ENCODE measurements around the gene ARID2. TPM values are rescaled to one million over a fixed set of nuclear protein-coding genes. Genes with fewer than 3 reads are reported as not detected.

Gene ARID2
- total RNA-seq, 1 donor from 2014 or later = 14.3 TPM

DNA sequence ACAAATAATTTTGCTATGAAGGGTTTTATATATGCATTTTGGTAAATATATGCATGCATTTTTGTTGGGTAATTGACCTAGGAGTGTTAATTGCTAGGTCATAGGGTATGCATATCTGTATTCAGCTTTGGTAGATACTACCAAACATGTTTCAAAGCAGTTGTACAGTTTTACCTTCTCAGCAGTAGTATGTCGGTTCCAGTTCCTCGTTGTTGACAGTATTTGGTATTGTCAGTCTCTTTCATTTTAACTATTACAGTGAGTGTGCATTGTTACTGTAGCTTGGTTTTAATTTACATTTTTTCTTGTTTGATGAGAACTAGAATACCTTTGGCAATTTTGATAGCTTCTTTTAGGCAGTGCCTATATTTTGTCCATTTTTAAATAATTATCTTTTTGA, 98.9 kb downstream of the ARID2 start:
- ATAC-seq (ENCODE audit: poor library complexity) = no peak
- intact Hi-C loops (cut with DNase I) = no loop called here
- no peak for DNase-seq

DNA sequence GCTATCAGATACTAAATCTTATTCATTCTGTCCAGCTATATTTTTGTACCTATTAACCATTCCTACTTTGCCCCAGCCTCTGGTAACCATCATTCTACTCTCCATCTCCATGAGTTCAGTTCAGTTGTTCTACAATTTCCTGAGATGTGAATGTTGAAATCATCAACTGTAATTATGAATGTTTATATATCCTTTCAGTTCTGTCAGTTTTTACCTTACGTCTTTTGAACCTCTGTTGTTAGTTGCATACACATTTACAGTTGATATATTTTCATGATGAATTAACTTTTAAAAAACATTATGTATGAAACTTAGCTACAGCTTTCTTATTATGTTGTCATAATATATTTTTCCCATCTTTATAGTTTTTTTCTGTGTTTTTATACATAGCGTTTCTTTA, 102.1 kb downstream of the ARID2 start:
- DNase-seq (no peak), ATAC-seq (ENCODE audit: poor library complexity) (no peak)
- intact Hi-C loops (cut with DNase I) = no loop called here

DNA sequence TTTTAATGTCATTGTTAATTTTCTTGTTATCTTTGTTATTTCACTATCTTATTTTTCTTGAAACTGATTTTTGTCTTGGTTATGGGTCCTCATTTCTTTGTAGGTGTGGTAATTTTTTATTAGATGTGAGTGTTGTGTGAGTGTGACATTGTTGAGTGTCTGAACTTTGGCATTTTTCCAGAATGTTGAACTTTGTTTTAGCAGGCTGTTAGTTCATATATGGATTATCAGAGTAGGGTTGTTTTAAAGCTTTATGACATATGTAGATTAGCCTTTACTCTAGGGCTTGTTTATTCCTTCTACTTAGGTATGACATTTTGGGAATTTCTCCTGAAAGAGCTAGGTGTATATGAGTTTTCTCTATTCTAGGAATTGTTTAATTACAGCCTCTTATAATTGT, 103.9 kb downstream of the ARID2 start:
- DNase-seq (no peak), ATAC-seq (ENCODE audit: poor library complexity) (peak; percentile 39)
- intact Hi-C loops (cut with DNase I) = no loop called here

DNA sequence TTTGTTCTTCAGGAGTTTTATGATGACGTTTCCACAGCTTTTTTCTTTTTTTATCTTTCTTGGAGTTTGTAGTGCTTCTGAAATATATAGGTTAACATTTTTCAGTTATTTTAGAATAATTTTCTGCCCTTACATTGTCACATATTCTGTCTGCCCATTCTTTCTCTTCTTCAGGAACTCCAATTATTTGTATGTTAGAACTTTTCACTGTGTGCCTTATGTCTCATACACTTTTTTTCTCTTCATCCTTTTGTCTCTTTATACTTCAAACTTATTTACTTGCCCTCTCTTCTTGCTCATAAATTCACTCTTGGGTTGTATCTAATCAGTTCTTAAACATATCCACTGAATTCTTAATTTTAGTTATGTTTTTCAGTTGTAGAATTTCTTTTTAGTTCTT, 105.3 kb downstream of the ARID2 start:
- no peak for ATAC-seq (ENCODE audit: poor library complexity)
- intact Hi-C loops (cut with DNase I) = no loop called here

DNA sequence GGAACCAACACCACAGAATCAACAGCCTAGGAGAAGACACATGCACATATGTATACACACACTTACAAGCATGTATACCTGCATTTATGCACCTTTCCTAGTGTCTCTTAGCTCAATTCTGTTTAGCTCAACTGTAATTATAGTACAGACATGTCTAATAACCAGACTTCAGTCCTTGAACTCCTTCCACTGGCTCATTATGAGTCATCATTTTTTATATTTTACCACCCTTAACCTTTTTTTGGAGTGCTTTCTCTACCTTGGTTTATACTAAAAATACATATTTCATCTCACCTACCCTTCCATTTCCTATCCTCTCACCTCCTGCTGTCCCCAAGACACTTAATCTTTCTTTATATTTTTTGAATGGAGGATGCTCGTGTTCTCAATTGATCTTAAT, 110.4 kb downstream of the ARID2 start:
- intact Hi-C loops (cut with DNase I) = no loop called here
- DNase-seq = no peak
- ATAC-seq (ENCODE audit: poor library complexity) = no peak

More for the DNA sequence above, 105.3 kb downstream of the ARID2 start:
- DNase-seq = no peak

DNA sequence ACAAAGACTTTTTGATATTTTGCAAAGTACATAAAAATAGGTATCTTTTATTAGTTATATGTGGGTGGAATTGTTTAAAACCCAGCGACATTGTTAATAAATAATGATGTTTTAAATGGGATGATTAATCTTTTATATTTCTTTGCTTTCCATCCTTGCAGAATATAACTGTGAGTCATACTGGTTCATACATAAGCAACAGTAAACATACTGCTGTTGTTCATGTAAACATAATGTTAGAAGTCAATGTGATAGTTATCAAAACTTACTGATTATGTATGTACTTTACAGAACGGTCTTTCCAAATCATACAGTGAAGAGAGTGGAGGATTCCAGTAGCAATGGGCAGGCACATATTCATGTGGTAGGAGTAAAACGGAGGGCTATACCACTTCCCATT, 119.8 kb downstream of the ARID2 start:
- intact Hi-C loops (cut with DNase I) = no loop called here
- DNase-seq (no peak), ATAC-seq (ENCODE audit: poor library complexity) (no peak)

DNA sequence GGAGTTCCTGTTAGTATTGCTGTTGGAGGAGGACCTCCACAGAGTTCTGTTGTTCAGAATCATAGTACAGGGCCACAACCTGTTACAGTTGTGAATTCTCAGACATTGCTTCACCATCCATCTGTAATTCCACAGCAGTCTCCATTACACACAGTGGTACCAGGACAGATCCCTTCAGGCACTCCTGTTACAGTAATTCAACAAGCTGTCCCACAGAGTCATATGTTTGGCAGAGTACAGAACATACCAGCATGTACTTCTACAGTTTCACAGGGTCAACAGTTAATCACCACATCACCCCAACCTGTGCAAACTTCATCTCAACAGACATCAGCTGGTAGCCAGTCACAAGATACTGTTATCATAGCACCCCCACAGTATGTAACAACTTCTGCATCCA, 120.8 kb downstream of the ARID2 start:
- DNase-seq (no peak), ATAC-seq (ENCODE audit: poor library complexity) (no peak)
- intact Hi-C loops (cut with DNase I) = no loop called here

DNA sequence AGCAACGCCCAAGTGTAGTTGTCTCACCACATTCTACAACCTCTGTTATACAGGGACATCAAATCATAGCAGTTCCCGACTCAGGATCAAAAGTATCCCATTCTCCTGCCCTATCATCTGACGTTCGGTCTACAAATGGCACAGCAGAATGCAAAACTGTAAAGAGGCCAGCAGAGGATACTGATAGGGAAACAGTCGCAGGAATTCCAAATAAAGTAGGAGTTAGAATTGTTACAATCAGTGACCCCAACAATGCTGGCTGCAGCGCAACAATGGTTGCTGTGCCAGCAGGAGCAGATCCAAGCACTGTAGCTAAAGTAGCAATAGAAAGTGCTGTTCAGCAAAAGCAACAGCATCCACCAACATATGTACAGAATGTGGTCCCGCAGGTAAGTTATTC, 123.0 kb downstream of the ARID2 start:
- intact Hi-C loops (cut with DNase I) = no loop called here
- ATAC-seq (ENCODE audit: poor library complexity) (peak; percentile 88), DNase-seq (peak; percentile 69)

DNA sequence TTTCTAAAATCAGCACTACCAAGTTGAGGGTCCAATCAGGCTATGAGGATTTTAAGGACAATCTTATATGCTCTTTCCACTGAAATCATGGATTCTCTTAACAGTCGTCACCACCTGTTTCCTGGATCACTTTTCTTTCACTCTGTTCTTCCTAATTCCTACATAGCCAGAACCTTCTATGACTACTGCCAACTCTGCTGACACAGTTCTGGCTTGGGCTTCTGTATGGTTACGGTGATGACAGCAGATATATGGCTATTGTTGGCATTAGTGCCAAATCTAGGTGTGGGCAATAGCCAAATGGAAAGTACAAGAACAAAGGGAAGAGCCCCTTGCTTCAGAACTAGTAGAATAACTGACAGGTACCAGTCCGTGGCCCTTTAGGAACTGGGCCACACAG, 124.0 kb downstream of the ARID2 start:
- intact Hi-C loops (cut with DNase I) = no loop called here
- DNase-seq = no peak
- peak; percentile 43 for ATAC-seq (ENCODE audit: poor library complexity)

DNA sequence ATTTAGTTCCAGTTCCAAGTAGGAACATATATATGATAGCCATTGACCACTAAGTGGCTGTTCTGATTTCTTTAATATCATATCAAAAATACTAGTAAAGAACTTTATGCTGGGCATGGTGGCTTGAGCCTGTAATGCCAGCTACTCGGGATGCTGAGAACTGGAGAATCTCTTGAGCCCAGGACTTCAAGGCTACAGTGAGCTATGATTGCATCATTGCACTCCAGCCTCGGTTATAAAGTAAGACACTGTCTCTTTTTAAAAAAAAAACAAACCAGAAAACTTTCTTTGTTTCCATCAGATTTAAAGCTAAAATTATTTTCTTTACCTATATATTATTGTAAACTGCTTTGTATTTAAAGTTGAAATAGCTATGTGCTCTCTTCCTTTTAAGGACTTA, 133.8 kb downstream of the ARID2 start:
- DNase-seq (no peak), ATAC-seq (ENCODE audit: poor library complexity) (no peak)
- intact Hi-C loops (cut with DNase I) = no loop called here

DNA sequence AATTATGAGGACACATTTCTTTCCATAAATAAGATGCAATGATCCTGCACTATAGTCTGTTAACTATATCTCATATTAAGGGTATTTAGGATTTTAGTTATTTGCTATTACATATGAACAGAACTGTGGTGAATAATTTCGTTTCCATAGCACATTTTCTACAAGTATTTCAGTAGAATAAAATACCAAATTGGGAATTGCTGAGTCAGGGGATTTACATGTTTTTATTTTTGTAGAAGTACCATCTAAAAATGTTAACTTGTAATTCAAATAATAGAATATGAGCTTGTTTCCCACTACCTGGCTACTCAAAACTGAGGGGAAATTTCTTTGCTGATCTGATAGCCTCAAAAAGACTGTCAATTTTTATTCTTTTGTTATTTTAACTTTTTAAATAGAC, 136.8 kb downstream of the ARID2 start:
- ATAC-seq (ENCODE audit: poor library complexity) = no peak
- intact Hi-C loops (cut with DNase I) = no loop called here

DNA sequence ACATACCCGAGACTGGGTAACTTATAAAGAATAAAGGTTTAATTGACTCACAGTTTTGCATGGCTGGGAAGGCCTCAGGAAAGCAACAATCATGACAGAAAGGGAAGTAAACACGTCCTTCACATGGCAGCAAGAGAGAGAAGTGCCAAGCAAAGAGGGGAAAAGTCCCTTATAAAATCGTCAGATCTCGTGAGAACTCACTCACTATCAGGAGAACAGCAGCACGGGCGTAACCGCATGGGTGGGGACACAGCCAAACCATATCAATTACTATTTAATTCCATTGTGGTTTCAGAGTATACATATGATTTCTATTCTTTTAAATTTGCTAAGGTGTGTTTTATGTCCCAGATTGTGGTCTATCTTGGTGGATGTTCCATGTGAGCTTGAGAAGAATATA, 142.9 kb downstream of the ARID2 start:
- DNase-seq = no peak
- intact Hi-C loops (cut with DNase I) = no loop called here

More for the DNA sequence above, 136.8 kb downstream of the ARID2 start:
- no peak for DNase-seq

DNA sequence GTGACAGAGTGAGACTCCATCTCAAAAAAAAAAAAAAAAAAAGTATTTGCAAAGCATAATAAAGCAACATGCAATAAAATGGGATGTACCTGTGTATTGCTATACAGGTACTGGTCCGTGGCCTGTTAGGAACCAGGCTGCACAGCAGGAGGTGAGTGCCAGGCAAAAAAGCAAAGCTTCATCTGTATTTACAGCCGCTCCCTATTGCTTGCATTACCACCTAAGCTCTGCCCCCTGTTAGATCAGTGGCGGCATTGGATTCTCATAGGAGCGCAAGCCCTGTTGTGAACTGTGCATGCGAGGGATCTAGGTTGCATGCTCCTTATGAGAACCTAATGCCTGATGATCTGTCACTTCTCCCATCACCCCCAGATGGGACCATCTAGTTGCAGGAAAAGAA, 147.6 kb downstream of the ARID2 start:
- DNase-seq = no peak
- no peak for ATAC-seq (ENCODE audit: poor library complexity)
- intact Hi-C loops (cut with DNase I) = no loop called here

More for the DNA sequence above, 142.9 kb downstream of the ARID2 start:
- ATAC-seq (ENCODE audit: poor library complexity) = no peak

DNA sequence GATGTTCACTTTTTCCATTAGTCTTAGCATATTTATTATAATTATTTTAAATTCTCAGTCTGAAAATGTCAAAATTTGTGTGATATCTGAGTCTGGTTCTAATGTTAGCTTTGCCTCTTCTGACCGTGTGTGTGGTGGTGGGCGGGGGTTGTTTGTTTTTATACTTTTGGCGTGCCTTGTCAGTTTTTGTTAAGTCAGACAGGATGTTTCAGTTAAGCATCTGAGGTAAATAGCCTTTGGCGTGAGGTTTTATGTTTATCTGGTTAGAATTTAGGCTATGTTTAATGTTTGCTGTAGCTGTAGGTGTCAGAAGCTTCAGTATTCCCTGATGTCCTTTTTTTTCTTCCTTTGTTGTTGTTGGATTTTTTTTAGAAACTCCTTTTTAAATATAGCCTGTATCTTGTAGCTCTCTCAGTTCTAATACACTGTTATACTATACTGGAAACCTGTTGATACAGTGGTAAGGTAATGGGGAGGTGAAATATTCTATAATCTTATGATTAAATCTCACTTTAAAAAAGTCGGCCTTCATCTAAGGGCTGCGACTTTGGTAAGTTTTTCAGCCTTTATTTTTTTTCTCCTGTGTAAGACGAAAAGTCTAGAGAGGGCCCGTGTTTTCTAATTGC, 149.2 kb downstream of the ARID2 start:
- ATAC-seq (ENCODE audit: poor library complexity) = no peak
- intact Hi-C loops (cut with DNase I) = no loop called here

DNA sequence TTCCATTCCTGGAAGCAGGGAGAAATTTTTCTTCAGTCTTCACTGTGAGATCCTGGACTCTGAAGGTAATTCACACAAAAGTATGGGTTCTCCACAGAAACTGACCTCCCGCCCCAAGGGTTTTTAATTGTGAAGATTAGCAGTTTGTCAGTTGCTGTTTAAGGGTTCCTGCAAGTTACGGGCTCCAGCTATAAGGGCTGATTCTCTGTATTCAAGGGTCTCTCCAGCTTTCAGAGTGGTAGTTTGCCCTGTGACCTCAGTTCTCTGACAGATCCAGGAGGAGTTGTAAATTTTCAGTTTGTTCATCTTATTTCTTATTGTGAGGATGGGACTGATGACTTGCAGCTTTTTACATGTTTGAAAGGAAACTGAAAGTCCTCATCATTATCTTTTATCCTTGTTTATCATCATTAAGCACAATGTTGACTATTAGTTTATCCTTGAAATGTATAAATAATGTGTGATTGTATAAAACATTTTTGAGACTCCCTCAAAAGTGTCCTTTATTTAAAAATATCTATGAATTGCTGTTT, 149.9 kb downstream of the ARID2 start:
- DNase-seq (no peak), ATAC-seq (ENCODE audit: poor library complexity) (no peak)
- intact Hi-C loops (cut with DNase I) = no loop called here

More for the DNA sequence above, 149.2 kb downstream of the ARID2 start:
- DNase-seq = no peak

DNA sequence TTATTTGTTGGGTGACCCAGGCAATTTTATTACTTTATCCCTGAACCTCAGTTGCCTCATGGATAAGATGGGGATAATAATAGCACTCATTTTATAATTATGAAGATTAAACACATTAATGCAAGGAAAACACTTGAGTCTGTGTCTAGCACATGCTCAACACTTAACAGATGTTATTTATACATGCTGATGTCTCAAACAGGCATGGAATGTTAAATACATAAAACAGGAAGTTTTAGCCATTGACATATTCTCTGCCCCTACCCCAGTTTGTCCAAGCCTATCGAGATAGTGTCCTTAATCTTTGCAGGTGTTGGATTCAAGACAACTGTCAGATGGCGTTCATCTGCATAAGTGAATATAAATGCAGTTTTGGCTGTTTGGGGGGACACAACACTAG, 151.0 kb downstream of the ARID2 start:
- ATAC-seq (ENCODE audit: poor library complexity) (no peak), DNase-seq (no peak)
- intact Hi-C loops (cut with DNase I) = no loop called here

DNA sequence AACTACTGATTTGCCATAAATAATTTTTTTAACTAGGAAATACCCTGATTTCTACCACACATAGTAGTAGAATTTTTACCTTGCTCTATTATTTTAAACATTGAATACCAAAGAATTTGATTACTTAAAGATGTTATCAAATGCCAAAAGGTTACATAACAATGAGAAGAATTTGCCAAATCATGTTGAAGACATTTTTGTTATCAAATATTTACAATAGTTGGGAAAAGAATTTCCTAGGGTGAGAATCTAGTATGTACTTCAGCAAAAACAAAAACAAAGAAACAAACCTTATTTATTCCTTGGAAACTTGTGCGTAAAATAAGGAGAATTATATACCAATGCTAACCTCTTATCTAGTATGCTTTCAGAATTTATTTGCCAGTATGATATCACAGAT, 153.7 kb downstream of the ARID2 start:
- DNase-seq (no peak), ATAC-seq (ENCODE audit: poor library complexity) (no peak)
- intact Hi-C loops (cut with DNase I) = no loop called here

DNA sequence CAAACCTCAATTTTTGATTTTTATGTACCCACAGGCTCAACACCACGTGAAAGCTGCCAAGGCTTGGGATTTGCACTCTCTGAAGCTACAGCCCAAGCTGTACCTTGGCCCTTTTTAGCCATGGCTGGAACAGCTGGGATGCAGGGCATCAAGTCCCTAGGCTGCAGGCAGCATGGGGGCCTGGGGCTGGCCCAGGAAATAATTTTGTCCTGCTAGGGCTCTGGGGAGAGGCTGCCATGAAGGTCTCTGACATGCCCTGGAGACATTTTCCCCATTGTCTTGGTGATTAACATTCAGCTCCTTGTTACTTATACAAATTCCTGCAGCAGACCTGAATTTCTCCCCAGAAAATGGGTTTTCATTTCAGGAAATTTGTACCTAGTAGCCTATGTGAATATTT, 157.2 kb downstream of the ARID2 start:
- intact Hi-C loops (cut with DNase I) = no loop called here
- ATAC-seq (ENCODE audit: poor library complexity) (no peak), DNase-seq (no peak)

DNA sequence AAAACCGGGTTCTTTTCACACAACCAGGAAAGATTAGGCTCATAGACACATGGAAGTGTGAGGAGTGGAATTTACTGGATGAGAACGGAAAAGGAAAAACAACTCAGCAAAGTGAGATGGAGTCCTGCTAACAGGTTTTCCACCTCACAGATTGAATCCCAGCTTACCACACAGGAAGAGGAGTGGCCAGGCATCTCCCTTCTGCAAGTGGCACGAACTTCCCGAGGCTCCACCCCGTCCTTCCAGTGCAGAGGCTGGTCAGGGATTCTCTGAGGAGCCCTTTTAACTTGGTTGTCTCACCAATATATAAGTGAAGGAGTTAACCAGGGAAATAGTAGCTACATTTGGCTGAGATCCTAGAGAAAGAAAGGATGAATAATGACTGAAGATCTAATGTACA, 158.0 kb downstream of the ARID2 start:
- intact Hi-C loops (cut with DNase I) = no loop called here
- DNase-seq = no peak
- ATAC-seq (ENCODE audit: poor library complexity) = no peak

DNA sequence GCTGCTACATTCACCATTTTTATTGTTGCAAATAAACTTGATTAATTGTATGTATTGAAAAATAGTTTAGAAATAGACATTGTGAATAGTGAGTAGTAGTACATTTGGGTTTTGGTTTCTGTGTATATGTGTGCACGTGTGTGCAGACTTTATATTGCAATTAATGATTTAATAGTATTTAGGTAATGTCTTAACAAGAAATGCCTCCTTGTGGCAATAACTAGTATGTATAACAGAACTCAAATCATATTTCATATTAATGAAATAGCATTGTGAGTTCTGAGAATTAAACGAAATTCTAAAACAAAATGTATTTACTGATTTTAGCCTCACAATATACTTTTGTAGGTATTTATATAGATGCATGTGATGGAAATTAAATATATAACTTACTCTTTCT, 160.8 kb downstream of the ARID2 start:
- ATAC-seq (ENCODE audit: poor library complexity) (no peak), DNase-seq (no peak)
- intact Hi-C loops (cut with DNase I) = no loop called here

DNA sequence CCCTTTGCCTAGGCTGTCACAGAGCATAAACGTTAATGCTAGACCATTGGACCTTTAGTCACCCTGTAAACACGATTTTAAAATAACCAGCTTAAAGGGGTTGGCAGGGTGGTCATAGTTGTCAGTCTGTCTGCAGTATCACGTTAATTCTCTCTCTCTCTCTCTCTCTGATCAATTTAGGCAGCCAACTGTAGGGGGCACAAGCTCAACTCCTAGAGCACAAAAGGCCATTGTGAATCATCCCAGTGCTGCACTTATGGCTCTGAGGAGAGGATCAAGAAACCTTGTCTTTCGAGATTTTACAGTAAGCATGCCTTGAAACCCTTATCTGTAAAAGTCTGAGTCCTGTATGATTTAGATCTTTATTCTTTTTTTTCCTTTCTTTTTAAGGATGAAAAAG, 163.7 kb downstream of the ARID2 start:
- no peak for ATAC-seq (ENCODE audit: poor library complexity)
- intact Hi-C loops (cut with DNase I) = no loop called here
- DNase-seq = no peak

Measured in Right ventricle myocardium superior (tissue), 1 donor.